Heart left ventricle (tissue), 16 donors: ENCODE measurements around the gene MZB1. TPM values are rescaled to one million over a fixed set of nuclear protein-coding genes. Genes with fewer than 3 reads are reported as not detected.
"Not testable (repeated sequence)": the region's sequence is repeated elsewhere in the genome, so short reads cannot be mapped to it uniquely, and the experiment has no call there.

ENCODE experiments used
- ATAC-seq, 4 donors: fragments of 200-7000 bp; cut with Tn5 transposase; one replicate each; pipeline ENCODE4 v1.9.1; 2020 to 2022; ENCODE audit warnings: moderate library complexity in 4 of 4, mild to moderate bottlenecking in 3 of 4, moderate number of reproducible peaks in 1 of 4
- DNase-seq, 5 donors: peaks; one replicate each; pipeline ENCODE4 v3.0.0-alpha.2; 2020
- H3K27ac ChIP-seq, 12 donors: fragments of 200-600 bp; sonication (generic) in 4 of 12; one replicate each; pipeline versions ENCODE4 v1.5.0 to v1.8.0; 2016 to 2022; ENCODE audit warnings: mild to moderate bottlenecking in 2 of 12
- H3K27me3 ChIP-seq, 9 donors: fragments of 200-600 bp; sonication (generic) in 2 of 9; one replicate each; pipeline versions ENCODE4 v1.5.1 to v1.8.0; 2016 to 2022; ENCODE audit warnings: mild to moderate bottlenecking in 3 of 9
- H3K36me3 ChIP-seq, 9 donors: fragments of 200-600 bp; sonication (generic) in 2 of 9; one replicate each; pipeline versions ENCODE4 v1.5.0 to v1.8.0; 2018 to 2022; ENCODE audit warnings: mild to moderate bottlenecking in 2 of 9
- H3K4me1 ChIP-seq, 12 donors: fragments of 200-600 bp; sonication (generic) in 4 of 12; one replicate each; pipeline versions ENCODE4 v1.5.0 to v1.8.0; 2016 to 2022; ENCODE audit warnings: mild to moderate bottlenecking in 3 of 12
- H3K4me3 ChIP-seq, 12 donors: fragments of 200-600 bp; sonication (generic) in 4 of 12; one replicate each; pipeline versions ENCODE4 v1.5.0 to v1.8.0; 2017 to 2022; ENCODE audit warnings: mild to moderate bottlenecking in 9 of 12, moderate library complexity in 4 of 12
- H3K9me3 ChIP-seq, 12 donors: fragments of 200-600 bp; sonication (generic) in 4 of 12; one replicate each; pipeline versions ENCODE4 v1.5.0 to v1.8.0; 2016 to 2022; ENCODE audit warnings: mild to moderate bottlenecking in 1 of 12
- POLR2A ChIP-seq, 2 donors: fragments of 450-650 bp; IDR thresholded peaks; one replicate each; pipeline ENCODE4 v1.6.1; 2017; ENCODE audit warnings: antibody characterized with exemption in 2 of 2, mild to moderate bottlenecking in 2 of 2, moderate library complexity in 2 of 2
- WGBS, 4 donors: extraction: QIAGEN DNeasy Blood & Tissue Kit in 2 of 4; methylation state at CpG; one replicate each; pipeline versions ENCODE4 v1.1.5 to v1.1.7; 2013 to 2018; 5-methylcytosine and 5-hydroxymethylcytosine counted together
- intact Hi-C, 10 donors: fragments of 100-400 bp; cut with DNase I; formaldehyde crosslinking; loops; one replicate each; pipeline versions ENCODE4 v1.11.1 to v1.14.2; 2022
- polyA plus RNA-seq, 2 donors: library from polyadenylated mRNA; stranded (reverse); fragments of 200-250 nt; gene quantifications; one replicate each; pipeline ENCODE4 v1.2.3, GENCODE V29; 2013
- total RNA-seq, 9 donors: library from RNA; depleted of rRNA in 2 of 9; stranded (reverse); fragments of >200 nt in 2 of 9; fragmentation: NEBNext Ultra II Directional in 3 of 9; extraction: Animal tissue kit (Norgen Biotek cat#: 25700) in 3 of 9; gene quantifications; one replicate each; pipeline versions ENCODE4 v1.1.0 to v1.2.4, GENCODE V29; 2016 to 2023
- TF ChIP-seq, protein P1 (sequence below), 12 donors: fragments of 200-600 bp; sonication (generic) in 4 of 12; IDR thresholded peaks; one replicate each; pipeline versions ENCODE4 v1.5.0 to v1.8.0; 2018 to 2022; ENCODE audit warnings: antibody characterized with exemption in 12 of 12, mild to moderate bottlenecking in 5 of 12
- donor health status: ischemic (EF 13 %, LVEDD 7.1; RV severe dilation, severe dysfunction).
- donor health status: healthy with polysubstance abuse.
- donor health status: DM: no; HTN: yes; CAD: no.
- donor health status: DM: no; HTN: no; CAD: no.
- donor health status: ischemic (EF 25% LVEDD 6.9; RV normal size, moderate dysfunction).
- donor health status: ischemic (EF 25% LVEDD 5.7; RV mildly dilated, moderate dysfunction).
- donor health status: healthy.
- donor health status: DM: yes; HTN: yes; CAD: no.
- donor health status: ischemic (EF 35%, LVEDD 5.7; RV mildly dilated, moderate dysfunction).
- donor health status: nonischemic (EF 11% LVEDD 7.7; RV severe dilation, severe dysfunction).
- donor health status: DM: yes; HTN: yes; CAD: no.
- donor health status: PGD.
- donor health status: ischemic (EF 29% LVEDD 5.4; RV normal size, mild dysfunction).
- donor health status: nonischemic (EF 23%, LVEDD 6.1; RV moderate dilation, normal function).

MZB1 gene
- total and polyA plus RNA-seq, 11 donors, result 0.31 to 5.2 (median 0.81) TPM; not detected in 2

DNA sequence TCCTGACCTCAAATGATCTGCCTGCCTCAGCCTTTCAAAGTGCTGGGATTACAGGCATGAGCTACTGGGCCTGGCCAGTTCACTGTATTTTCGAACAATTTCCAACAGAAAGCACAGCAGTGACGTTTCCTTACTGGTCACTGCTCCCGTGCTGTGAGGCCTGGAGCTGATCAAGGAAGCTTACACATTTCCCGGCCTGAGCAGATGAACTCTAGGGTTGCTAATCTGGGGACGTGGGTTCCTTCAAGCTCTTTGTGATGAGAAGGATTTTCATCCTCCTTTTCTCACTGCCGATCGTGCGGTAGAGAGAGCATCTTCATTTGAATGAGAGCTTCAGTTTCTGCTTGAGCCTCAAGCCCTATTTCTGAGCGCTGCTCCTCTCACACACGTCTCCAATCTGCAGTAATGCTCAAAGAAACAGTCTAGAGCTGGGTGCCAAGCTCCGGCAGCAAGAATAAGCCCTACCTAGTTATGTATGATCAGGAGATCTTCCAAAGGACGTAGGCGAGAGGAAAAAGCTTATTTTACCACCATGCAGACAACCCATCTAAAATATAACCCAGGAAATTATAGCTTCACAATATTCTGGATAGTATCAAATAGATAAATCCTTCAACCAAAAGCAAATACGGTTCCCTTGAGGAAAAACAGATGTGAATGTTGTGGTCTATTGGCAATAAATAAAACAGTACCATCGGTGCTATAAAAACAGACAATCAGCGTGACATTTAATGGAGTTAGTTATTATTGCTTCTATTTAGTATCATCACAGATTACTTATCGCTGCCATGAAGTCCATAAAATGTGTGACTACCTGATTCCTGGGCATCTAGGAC is 21.5 kb upstream of the MZB1 start:
- intact Hi-C loops, result no loop called here
- WGBS, 4 donors, result 69 to 77% (median 75%) methylated on average over 17 of the region's 17 CpGs
- H3K27me3 ChIP-seq, result no peaks in the 10 kb centered on the region
- H3K36me3 ChIP-seq, result peaks cover 0 to 35% (median 13%) of the 10 kb centered on the region in 9 donors
- no peaks in the 10 kb centered on the region for H3K9me3 ChIP-seq
- ATAC-seq (no peak), DNase-seq (no peak)
- peaks cover 10 to 41% (median 28%) of the 10 kb centered on the region in 12 donors for H3K4me1 ChIP-seq
- H3K4me3 ChIP-seq, result no peak overlapping the region
- TF ChIP-seq, protein P1, sequence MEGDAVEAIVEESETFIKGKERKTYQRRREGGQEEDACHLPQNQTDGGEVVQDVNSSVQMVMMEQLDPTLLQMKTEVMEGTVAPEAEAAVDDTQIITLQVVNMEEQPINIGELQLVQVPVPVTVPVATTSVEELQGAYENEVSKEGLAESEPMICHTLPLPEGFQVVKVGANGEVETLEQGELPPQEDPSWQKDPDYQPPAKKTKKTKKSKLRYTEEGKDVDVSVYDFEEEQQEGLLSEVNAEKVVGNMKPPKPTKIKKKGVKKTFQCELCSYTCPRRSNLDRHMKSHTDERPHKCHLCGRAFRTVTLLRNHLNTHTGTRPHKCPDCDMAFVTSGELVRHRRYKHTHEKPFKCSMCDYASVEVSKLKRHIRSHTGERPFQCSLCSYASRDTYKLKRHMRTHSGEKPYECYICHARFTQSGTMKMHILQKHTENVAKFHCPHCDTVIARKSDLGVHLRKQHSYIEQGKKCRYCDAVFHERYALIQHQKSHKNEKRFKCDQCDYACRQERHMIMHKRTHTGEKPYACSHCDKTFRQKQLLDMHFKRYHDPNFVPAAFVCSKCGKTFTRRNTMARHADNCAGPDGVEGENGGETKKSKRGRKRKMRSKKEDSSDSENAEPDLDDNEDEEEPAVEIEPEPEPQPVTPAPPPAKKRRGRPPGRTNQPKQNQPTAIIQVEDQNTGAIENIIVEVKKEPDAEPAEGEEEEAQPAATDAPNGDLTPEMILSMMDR (IDR thresholded peaks at IDR 0.05), result no peak
- no peak for TF ChIP-seq POLR2A (IDR thresholded peaks at IDR 0.05)
- H3K27ac ChIP-seq, result peak overlapping the region in 5 of 12 donors; percentile 8 to 60 (median 13)

DNA sequence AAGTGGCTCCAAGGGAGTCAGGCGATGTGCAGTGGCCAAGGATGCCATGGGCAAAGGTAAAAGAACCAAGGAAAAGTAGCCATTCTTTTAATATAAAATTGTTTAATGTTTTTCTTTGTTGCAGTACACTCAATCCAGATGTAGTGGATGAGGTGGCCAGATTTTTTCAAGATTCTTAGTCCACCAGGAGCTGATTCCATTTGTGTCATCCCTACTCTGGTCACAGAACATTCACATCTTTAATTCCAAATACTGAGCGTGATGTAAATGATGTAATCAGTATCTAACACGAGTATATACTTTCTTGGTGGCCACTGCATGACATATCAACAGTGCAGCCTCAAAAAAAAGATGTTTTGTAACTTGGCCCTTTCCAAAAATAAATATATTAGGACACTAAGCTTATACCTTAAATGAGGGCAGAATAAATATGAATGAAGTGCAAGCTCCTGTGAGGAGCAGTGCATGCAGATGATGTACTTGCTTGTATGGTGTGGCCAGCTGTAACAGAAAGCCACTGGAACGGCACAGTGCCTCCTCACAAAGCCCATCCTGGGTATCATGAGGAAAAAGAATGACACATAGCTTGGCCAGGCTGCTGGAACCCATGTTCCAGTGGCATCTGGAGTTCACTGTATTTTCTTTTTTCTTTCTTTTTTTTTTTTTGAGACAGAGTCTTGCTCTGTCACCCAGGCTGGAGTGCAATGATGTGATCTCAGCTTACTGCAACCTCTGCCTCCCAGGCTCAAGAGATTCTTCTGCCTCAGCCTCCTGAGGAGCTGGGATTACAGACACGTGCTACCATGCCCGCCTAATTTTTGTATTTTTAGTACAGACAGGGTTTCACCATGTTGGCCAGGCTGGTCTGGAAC is 20.6 kb upstream of the MZB1 start:
- ATAC-seq, result no peak
- no peak for TF ChIP-seq POLR2A (IDR thresholded peaks at IDR 0.05)
- TF ChIP-seq, protein P1 (IDR thresholded peaks at IDR 0.05), result no peak
- Histone ChIP-seq H3K27me3 (no peaks in the 10 kb centered on the region), H3K4me1 (peaks cover 8 to 32% (median 20%) of the 10 kb centered on the region in 12 donors), H3K36me3 (peaks cover 0 to 35% (median 13%) of the 10 kb centered on the region in 9 donors), H3K4me3 (no peak overlapping the region), H3K27ac (peak overlapping the region in 3 of 12 donors; percentile 8 to 60 (median 13)), H3K9me3 (no peaks in the 10 kb centered on the region)
- DNase-seq, result no peak
- 54 to 62% (median 59%) methylated on average over 6 of the region's 6 CpGs for WGBS, 4 donors
- intact Hi-C loops, result no loop called here

DNA sequence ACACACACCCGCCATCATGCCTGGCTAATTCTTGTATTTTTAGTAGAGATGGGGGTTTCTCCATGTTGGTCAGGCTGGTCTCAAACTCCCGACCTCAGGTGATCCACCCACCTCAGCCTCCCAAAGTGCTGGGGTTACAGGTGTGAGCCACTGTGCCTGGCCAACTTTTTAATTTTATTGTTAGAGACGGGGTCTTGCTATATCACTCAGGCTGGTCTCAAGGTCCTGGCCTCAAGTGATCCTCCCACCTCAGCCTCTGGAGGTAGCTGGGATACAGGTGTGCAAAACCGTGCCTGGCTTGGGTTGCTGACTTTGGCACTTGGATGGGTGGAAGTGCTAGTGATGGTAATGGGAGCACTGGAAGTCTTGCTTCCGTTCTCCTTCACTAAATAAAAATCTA is 19.4 kb upstream of the MZB1 start:
- H3K27ac ChIP-seq, DNase-seq, H3K27me3 ChIP-seq, H3K4me3 ChIP-seq, intact Hi-C loops, ATAC-seq, H3K9me3 ChIP-seq: not testable (repeated sequence)
- WGBS, 4 donors, result 82 to 97% (median 93%) methylated on average over 5 of the region's 5 CpGs
- peaks cover 0 to 27% (median 12%) of the 10 kb centered on the region in 12 donors for H3K4me1 ChIP-seq
- H3K36me3 ChIP-seq, result peaks cover 0 to 35% (median 13%) of the 10 kb centered on the region in 9 donors

DNA sequence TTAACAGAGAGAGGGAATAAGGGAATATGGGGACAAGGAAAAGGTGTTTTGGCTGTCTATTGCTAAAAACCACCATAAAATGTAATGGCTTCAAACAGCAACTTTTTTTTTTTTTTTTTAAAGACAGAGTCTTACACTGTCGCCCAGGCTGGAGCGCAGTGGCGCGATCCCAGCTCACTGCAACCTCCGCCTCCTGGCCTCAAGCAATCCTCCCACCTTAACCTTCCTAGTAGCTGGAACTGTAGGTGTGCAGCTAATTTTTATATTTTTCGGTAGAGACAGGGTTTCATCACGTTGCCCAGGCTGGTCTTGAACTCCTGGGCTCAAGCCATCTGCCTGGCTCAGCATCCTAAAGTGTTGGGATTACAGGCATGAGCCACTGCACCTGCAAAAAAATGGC is 18.5 kb upstream of the MZB1 start:
- TF ChIP-seq, protein P1 (IDR thresholded peaks at IDR 0.05), result no peak
- no peak for TF ChIP-seq POLR2A (IDR thresholded peaks at IDR 0.05)
- H3K4me1 ChIP-seq, result peaks cover 0 to 24% (median 12%) of the 10 kb centered on the region in 12 donors
- DNase-seq (no peak), ATAC-seq (no peak)
- H3K36me3 ChIP-seq, result peaks cover 0 to 27% (median 13%) of the 10 kb centered on the region in 9 donors
- WGBS, 4 donors, result 93 to 96% (median 94%) methylated on average over 7 of the region's 7 CpGs
- no peaks in the 10 kb centered on the region for H3K27me3 ChIP-seq
- intact Hi-C loops, result no loop called here
- no peak overlapping the region for H3K27ac ChIP-seq
- no peaks in the 10 kb centered on the region for H3K9me3 ChIP-seq
- H3K4me3 ChIP-seq, result no peak overlapping the region
